SHP77 (cell line): ENCODE results near the gene CRYGD.

Experiments
- DNase-seq, 2 experiments: peaks; one replicate each; lab custom pipeline; 2025; lab: John Stamatoyannopoulos, UW

Gene CRYGD

DNA sequence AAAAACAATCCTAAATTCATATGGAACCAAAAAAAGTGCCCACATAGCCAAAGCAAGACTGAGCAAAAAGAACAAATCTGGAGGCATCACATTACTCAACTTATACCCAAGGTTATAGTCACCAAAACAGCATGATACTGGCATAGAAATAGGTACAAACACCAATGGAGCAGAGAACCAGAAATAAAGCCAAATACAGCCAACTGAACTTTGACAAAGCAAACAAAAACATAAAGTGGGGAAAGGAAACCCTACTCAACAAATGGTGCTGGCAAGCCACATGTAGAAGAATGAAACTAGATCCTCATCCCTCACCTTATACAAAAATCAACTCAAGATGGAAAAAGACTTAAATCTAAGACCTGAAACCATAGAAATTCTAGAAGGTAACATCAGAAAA is 40.5 kb downstream of the CRYGD start:
- no peak for DNase-seq

DNA sequence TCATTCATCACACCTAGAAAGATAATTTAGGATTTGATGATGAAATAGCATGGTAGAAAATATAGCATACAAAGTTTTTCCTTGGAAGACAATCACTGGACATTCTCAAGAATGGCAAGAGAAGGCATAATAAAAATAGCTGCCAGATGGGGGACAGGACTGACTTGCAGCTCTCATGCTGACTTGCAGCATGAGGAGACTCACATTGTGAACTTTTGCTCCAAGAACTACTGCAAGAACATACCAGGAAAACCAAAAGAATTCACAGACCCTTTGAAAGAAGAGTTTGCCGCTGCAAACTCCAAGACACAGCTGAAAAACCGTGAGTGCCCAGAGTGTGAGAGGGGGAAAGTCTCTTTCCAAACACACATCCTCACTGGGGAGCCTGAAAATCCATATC is 47.0 kb downstream of the CRYGD start:
- no peak for DNase-seq

DNA sequence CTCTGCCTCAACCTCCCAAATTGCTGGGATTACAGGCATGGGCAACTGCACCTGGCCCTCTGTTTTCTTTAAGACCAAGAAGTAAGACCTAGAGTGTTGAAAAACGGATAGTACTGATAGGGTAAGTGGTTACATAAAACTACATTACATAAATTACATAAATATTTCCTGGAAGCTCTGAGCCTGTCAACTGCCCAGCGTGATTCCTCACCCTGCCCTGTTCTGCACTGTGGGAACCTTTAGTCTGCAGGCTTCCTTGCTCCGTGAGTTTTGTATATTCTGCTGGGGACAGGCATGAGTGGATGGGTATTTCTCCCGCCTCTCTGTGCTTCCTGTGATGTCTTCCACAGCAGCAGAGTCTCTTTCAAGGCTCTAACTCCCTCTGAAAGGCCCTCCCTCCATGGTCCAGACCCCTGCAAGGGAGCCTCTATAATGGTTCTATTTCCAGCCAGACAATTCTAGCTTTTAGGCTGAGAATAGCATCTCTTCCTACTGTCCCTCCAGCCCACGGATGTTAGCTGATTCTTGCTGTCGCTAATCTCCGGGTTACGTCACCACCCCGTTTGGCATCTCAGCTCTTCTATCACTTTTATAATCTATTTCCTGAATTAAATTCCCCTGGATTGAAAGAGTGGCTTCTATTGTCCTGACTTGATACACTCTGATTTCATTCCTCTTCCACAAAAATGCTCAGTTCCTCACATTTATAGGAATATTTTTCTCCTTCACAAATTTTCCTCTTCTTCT is 49.5 kb downstream of the CRYGD start:
- DNase-seq, result no peak

DNA sequence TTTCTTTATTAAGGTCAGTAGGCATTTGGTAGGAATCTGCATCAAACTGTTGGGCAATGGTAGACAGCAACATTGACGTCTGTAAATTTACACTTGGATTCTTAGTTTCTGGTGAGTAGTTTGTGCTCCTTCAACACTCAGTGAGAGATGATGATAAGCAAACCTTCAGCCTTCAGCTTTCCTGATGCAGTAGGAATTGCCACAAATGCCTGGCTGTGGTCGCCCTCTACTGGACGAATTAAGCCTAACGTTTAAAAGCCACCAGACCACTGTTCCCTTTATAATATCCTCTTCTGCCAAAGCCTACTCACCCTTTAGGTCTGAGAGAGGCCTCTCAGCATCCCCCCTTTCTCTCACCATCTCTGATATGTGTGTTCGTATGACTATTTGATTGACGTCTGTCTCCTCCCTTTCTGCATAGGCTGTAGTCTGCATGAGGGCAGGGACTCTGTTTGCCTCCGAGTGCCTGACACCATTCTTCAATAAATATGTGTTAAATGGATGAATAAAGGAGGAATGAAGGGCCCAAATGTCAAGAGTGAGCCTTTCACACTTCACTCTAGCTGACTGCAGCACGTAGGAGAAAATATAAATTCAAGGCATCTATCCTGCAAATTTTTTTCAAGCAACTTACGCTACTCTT is 52.0 kb downstream of the CRYGD start:
- peak; percentile 28 to 44 for DNase-seq
